SU-DHL-6 (cell line): ENCODE results near the gene CACNB4.

Experiments
- CTCF ChIP-seq: fragments of 200-600 bp; sonication (generic); IDR thresholded peaks from one replicate; pipeline ENCODE4 v1.5.1; 2017; ENCODE audit warnings: antibody characterized with exemption, mild to moderate bottlenecking, low read length, moderate library complexity; ENCODE audit not compliant: insufficient read depth, poor library complexity, severe bottlenecking
- EZH2phosphoT487 ChIP-seq: fragments of 200-600 bp; sonication (generic), shearing (Covaris generic); conservative IDR thresholded peaks from 2 replicates; pipeline ENCODE4 v1.6.1; 2018; ENCODE audit warnings: mild to moderate bottlenecking, antibody characterized with exemption, low read length, moderate library complexity, mixed read lengths

- TF ChIP-seq CTCF (no peak), EZH2phosphoT487 (no peak)
These were observed 83.3 kb downstream of the CACNB4 start for GRCh38 chr2:152015552-152015951.
